Right ventricle myocardium superior (tissue), 1 donor: ENCODE results near the gene SLC13A2. TPM values are rescaled to one million over a fixed set of nuclear protein-coding genes. Genes with fewer than 3 reads are reported as not detected.
"Not testable (repeated sequence)": the region's sequence is repeated elsewhere in the genome, so short reads cannot be mapped to it uniquely, and the experiment has no call there.

Experiments used
- ATAC-seq: fragments of 200-7000 bp; cut with Tn5 transposase; one replicate; pipeline ENCODE4 v1.9.1; 2020; ENCODE audit warnings: mild to moderate bottlenecking; ENCODE audit not compliant: poor library complexity
- DNase-seq: peaks from one replicate; pipeline ENCODE4 v3.0.0-alpha.2; 2020
- intact Hi-C: fragments of 100-400 bp; cut with DNase I; formaldehyde crosslinking; loops from one replicate; pipeline ENCODE4 v1.11.2; 2022
- long read RNA-seq: library from polyadenylated mRNA; unstranded; transcript quantifications from one replicate; pipeline ENCODE4 v2.0.0, GENCODE V29; 2021
- total RNA-seq: library from RNA; stranded (reverse); fragmentation: NEBNext Ultra II Directional; extraction: Animal tissue kit (Norgen Biotek cat#: 25700); gene quantifications from one replicate; pipeline ENCODE4 v1.2.1, GENCODE V29; 2021
- donor health status: DM: no; HTN: yes; CAD: no; lungs with severe emphysema.

Gene SLC13A2
- not detected for total RNA-seq
- long read RNA-seq: 0 reads

GRCh38 chr17:28473542-28473941 lies at the start of gene SLC13A2:
Gene SLC13A2, plus strand, starts transcription at chr17:28473644. Its CDS starts 69 bp downstream, at chr17:28473713.
- intact Hi-C loops: no loop called here
- no peak for DNase-seq
- peak; percentile 15 for ATAC-seq

- ATAC-seq: no peak
- intact Hi-C loops: no loop called here
- no peak for DNase-seq
These were observed 48.2 kb upstream of the SLC13A2 start for GRCh38 chr17:28425206-28425605.

GRCh38 chr17:28426081-28426519 lies 47.3 kb upstream of the SLC13A2 start:
- ATAC-seq (no peak), DNase-seq (no peak)
- intact Hi-C loops: no loop called here

- ATAC-seq: no peak
- no peak for DNase-seq
These were observed 46.1 kb upstream of the SLC13A2 start for GRCh38 chr17:28427371-28427770.

GRCh38 chr17:28427982-28428381 lies 45.5 kb upstream of the SLC13A2 start:
- DNase-seq, intact Hi-C loops, ATAC-seq: not testable (repeated sequence)

More at GRCh38 chr17:28427371-28427770, 46.1 kb upstream of the SLC13A2 start:
- intact Hi-C loops: no loop called here

GRCh38 chr17:28433721-28434120 lies 39.7 kb upstream of the SLC13A2 start:
- DNase-seq: no peak
- intact Hi-C loops: no loop called here
- ATAC-seq: no peak

- DNase-seq, ATAC-seq, intact Hi-C loops: not testable (repeated sequence)
These were observed 39.1 kb upstream of the SLC13A2 start for GRCh38 chr17:28434326-28434725.

- DNase-seq (no peak), ATAC-seq (no peak)
- intact Hi-C loops: no loop called here
These were observed 29.4 kb upstream of the SLC13A2 start for GRCh38 chr17:28443901-28444638.

GRCh38 chr17:28446716-28447395 lies 26.6 kb upstream of the SLC13A2 start:
- ATAC-seq: no peak

GRCh38 chr17:28447396-28447760 lies 26.1 kb upstream of the SLC13A2 start:
- intact Hi-C loops: no loop called here

More at GRCh38 chr17:28446716-28447395, 26.6 kb upstream of the SLC13A2 start:
- no peak for DNase-seq
- intact Hi-C loops: no loop called here

GRCh38 chr17:28449859-28450258 lies 23.6 kb upstream of the SLC13A2 start:
- intact Hi-C loops: no loop called here
- DNase-seq (no peak), ATAC-seq (no peak)

More at GRCh38 chr17:28447396-28447760, 26.1 kb upstream of the SLC13A2 start:
- ATAC-seq: no peak
- DNase-seq: no peak

GRCh38 chr17:28457890-28458289 lies 15.6 kb upstream of the SLC13A2 start:
- ATAC-seq (no peak), DNase-seq (no peak)
- intact Hi-C loops: no loop called here

GRCh38 chr17:28458881-28459280 lies 14.6 kb upstream of the SLC13A2 start:
- intact Hi-C loops, DNase-seq, ATAC-seq: not testable (repeated sequence)

- ATAC-seq (no peak), DNase-seq (no peak)
- intact Hi-C loops: no loop called here
These were observed 12.5 kb upstream of the SLC13A2 start for GRCh38 chr17:28460901-28461300.

GRCh38 chr17:28466001-28466400 lies 7.4 kb upstream of the SLC13A2 start:
- ATAC-seq (no peak), DNase-seq (no peak)

GRCh38 chr17:28466521-28467048 lies 6.9 kb upstream of the SLC13A2 start:
- no peak for ATAC-seq
- intact Hi-C loops: no loop called here
- no peak for DNase-seq

More at GRCh38 chr17:28466001-28466400, 7.4 kb upstream of the SLC13A2 start:
- intact Hi-C loops: no loop called here

- intact Hi-C loops: no loop called here
- DNase-seq (no peak), ATAC-seq (no peak)
These were observed 5.9 kb upstream of the SLC13A2 start for GRCh38 chr17:28467456-28468025.

GRCh38 chr17:28468033-28468735 lies 5.3 kb upstream of the SLC13A2 start:
- intact Hi-C loops, ATAC-seq, DNase-seq: not testable (repeated sequence)

- ATAC-seq (no peak), DNase-seq (no peak)
- intact Hi-C loops: no loop called here
These were observed 4.7 kb upstream of the SLC13A2 start for GRCh38 chr17:28468781-28469180.
